Measurements from ENCODE around the gene POLR2I.

DNA sequence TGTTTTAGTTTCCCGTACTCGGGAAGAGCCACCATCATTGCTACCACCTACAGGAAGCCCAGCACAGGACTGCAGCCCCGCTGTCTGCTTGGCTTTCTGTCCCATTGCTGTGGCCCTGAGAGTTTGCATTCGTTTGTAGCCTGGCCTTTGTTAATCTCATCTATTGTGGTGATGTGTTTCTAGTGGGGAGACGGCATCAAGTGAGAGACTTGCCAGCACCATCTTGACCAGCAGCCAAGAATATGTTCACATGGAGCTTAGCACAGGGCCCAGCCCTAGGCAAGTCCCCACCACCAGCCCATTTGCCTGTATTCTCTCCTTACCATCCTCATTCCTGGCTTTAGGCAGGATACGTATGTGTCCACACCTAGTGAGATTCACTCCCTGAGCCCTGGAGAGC is 21.0 kb downstream of the POLR2I start:
- TF ChIP-seq EZH2phosphoT487 (IDR thresholded peaks at IDR 0.05), result no peak
- TF ChIP-seq EZH2 (IDR thresholded peaks at IDR 0.05), result no peak
- TF ChIP-seq CTCF (IDR thresholded peaks at IDR 0.05), result no peak
